NK-92 (cell line): ENCODE measurements around the gene SLC24A4.
"Not testable (repeated sequence)": the region's sequence is repeated elsewhere in the genome, so short reads cannot be mapped to it uniquely, and the experiment has no call there.

Experiments
- DNase-seq: peaks from one replicate; lab custom pipeline; 2025; ENCODE audit not compliant: unreplicated experiment; lab: John Stamatoyannopoulos, UW

SLC24A4 gene

GRCh38 chr14:92400579-92401444 lies 77.8 kb downstream of the SLC24A4 start:
- DNase-seq, result no peak

- DNase-seq, result no peak
These were observed 78.6 kb downstream of the SLC24A4 start for GRCh38 chr14:92401561-92401960.

- not testable (repeated sequence) for DNase-seq
These were observed 79.5 kb downstream of the SLC24A4 start for GRCh38 chr14:92402500-92402899.

- DNase-seq, result no peak
These were observed 81.1 kb downstream of the SLC24A4 start for GRCh38 chr14:92404018-92404417.

GRCh38 chr14:92404421-92404820 lies 81.5 kb downstream of the SLC24A4 start:
- no peak for DNase-seq

GRCh38 chr14:92404938-92405337 lies 82.0 kb downstream of the SLC24A4 start:
- no peak for DNase-seq

GRCh38 chr14:92407410-92407809 lies 84.4 kb downstream of the SLC24A4 start:
- no peak for DNase-seq

GRCh38 chr14:92409043-92409442 lies 86.1 kb downstream of the SLC24A4 start:
- no peak for DNase-seq

- no peak for DNase-seq
These were observed 88.2 kb downstream of the SLC24A4 start for GRCh38 chr14:92411135-92411534.

- DNase-seq, result no peak
These were observed 89.0 kb downstream of the SLC24A4 start for GRCh38 chr14:92411941-92412340.

GRCh38 chr14:92412912-92413311 lies 89.9 kb downstream of the SLC24A4 start:
- no peak for DNase-seq

GRCh38 chr14:92413379-92413778 lies 90.4 kb downstream of the SLC24A4 start:
- DNase-seq, result no peak

GRCh38 chr14:92414690-92415445 lies 91.9 kb downstream of the SLC24A4 start:
- no peak for DNase-seq

- no peak for DNase-seq
These were observed 93.0 kb downstream of the SLC24A4 start for GRCh38 chr14:92415969-92416368.

- no peak for DNase-seq
These were observed 93.6 kb downstream of the SLC24A4 start for GRCh38 chr14:92416544-92416943.

- no peak for DNase-seq
These were observed 94.8 kb downstream of the SLC24A4 start for GRCh38 chr14:92417759-92418158.

- DNase-seq, result no peak
These were observed 98.8 kb downstream of the SLC24A4 start for GRCh38 chr14:92421751-92422150.

GRCh38 chr14:92425101-92425500 lies 102.1 kb downstream of the SLC24A4 start:
- no peak for DNase-seq

- DNase-seq, result no peak
These were observed 103.3 kb downstream of the SLC24A4 start for GRCh38 chr14:92426237-92426636.

- no peak for DNase-seq
These were observed 104.1 kb downstream of the SLC24A4 start for GRCh38 chr14:92427096-92427495.

- DNase-seq, result no peak
These were observed 107.7 kb downstream of the SLC24A4 start for GRCh38 chr14:92430686-92431085.

GRCh38 chr14:92431199-92431725 lies 108.3 kb downstream of the SLC24A4 start:
- DNase-seq, result no peak
